GM19099 (cell line): ENCODE measurements around the gene VKORC1.

Experiments
- POLR2A ChIP-seq: IDR thresholded peaks from 3 replicates; pipeline ENCODE4 v1.6.1; 2011; ENCODE audit warnings: low read depth; ENCODE audit not compliant: insufficient read length; ENCODE audit errors: extremely low read depth

Gene VKORC1

DNA sequence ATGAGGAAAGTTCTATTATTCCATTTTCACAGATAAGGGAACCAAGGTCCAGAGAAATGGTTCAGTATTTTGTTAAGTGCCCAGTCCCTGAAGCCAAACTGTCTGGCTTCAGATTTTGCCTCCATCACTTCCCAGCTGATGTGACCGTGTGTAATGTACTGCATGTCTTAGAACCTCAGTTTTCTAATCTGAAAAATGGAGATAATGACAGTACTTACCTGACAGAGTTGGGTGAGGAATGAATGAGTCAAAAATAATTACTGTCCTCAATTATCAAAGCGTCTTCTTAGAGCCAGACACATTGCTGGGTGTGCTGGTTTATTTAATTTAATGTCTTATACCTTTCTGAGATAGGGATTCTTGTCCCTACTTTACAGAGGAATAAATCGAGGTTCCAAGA is 27.3 kb downstream of the VKORC1 start:
- no peak for TF ChIP-seq POLR2A

DNA sequence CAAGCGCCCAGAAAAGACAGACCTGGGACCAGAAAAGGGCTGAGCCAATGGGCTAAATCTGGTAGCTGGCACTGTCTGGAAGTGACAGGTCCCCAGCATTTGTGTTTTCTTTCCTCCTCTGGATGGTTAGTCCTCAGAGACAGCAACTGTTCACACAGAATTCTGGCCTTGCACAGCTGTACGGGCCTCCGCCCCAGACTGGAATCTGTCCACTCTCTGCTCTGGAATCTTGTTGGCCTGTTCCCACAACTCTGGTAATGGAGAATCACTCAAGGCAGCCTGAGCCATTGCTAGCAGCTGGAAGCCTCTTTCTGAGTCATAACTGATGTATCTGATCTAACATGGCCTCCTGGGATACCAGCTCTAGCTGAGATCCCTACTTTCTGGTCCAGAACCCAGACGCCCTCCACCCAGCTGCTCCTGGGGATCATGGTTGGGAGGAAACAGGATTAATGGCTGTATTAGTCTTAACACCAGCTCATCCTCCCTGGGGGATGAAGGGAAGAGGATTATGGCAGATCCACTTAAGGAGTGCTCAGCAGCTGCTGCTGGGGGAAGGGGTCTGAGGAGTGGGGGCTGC is 29.6 kb downstream of the VKORC1 start:
- no peak for TF ChIP-seq POLR2A

GRCh38 chr16:31063843-31064611 is 30.6 kb downstream of the VKORC1 start:
- TF ChIP-seq POLR2A = no peak

- no peak for TF ChIP-seq POLR2A
Measured at GRCh38 chr16:31063495-31063842, 31.1 kb downstream of the VKORC1 start.

DNA sequence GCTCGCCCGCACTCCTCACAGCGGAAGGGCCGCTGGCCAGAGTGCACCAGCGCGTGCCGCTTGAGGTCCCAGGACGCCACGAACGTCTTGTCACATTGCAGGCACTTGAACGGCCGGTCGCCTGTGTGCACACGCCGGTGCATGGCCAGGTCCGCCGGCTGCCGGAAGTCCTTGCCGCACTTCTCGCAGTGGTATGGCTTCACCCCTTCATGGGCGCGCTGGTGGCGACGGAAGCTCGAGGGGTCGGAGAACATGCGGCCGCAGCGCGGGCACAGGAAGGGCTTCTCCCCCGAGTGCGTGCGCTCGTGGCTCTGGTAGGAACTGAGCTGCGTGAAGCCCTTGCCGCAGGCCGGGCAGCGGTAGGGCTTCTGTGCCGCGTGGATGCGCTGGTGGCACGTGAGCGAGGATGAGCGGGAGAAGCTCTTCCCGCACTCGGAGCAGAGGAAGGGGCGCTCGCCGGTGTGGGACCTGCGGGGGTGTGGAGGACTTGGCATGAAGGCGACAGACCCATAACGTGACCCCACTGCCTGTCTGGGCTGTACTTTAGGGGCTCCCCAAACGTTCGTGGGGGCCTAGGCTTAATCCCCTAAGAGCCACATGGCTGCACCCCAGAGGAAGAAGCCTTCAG is 32.7 kb downstream of the VKORC1 start:
- no peak for TF ChIP-seq POLR2A

- no peak for TF ChIP-seq POLR2A
Measured at GRCh38 chr16:31061126-31061812, 33.3 kb downstream of the VKORC1 start.

DNA sequence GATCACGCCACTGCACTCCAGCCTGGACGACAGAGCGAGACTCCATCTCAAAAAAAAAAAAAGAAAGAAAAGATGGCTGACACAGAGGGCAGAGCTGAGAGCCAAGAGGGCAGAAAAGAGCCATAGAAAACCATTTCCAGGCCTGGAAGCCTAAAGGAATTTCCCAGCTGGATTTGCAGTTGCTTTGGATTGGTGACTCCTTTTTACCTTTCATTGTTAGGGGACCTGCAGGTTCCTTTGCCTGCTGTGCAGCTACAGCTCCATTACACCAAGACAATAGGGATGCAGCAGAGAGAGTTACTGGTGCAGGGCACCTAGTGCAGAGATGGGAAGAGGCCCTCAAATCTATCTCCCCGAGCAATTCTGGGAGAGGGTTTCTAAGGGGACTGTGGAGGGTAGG is 39.0 kb downstream of the VKORC1 start:
- no peak for TF ChIP-seq POLR2A

DNA sequence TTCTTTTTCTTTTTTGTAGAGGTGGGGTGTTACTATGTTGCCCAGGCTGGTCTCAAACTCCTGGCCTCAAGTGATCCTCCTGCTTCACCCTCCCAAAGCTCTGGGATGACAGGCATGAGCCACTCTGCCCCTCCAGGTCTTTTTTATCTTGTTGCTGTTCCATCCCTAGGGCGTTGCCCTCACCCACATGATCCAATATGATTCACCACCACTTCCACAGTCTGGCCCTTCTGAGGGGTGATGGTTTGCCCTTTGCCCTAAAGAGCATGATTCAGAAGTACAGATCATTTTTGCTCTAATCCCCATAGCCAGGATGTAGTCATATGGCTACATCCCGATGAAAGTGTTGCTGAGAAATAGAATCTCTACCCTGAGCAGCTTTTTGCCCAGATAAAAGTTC is 42.5 kb downstream of the VKORC1 start:
- TF ChIP-seq POLR2A = no peak

GRCh38 chr16:31050280-31051030 is 44.1 kb downstream of the VKORC1 start:
- no peak for TF ChIP-seq POLR2A

DNA sequence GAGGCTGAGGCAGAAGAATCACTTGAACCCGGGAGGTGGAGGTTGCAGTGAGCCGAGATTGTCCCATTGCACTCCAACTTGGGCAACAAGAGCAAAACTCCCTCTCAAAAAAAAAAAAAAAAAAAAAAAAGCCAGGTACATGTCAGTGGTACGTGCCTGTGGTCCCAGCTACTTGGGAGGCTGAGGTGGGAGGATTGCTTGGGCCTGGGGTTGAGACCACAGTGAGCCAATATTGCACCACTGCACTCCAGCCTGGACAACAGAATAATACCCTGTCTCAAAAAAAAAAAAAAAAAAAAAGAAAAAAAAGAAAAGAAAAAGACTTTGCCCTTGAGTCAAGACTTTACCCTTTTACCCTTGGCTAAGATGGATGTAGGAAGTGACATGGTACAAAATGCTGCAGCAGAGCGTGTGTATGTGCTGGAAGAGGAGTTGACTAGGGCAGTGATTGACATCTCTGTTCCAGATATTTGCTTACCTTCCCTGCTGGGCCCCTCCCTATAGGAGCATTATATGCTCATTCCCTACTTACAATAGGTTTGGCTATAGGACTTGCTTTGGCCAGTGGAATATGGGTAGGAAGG is 50.6 kb downstream of the VKORC1 start:
- no peak for TF ChIP-seq POLR2A

DNA sequence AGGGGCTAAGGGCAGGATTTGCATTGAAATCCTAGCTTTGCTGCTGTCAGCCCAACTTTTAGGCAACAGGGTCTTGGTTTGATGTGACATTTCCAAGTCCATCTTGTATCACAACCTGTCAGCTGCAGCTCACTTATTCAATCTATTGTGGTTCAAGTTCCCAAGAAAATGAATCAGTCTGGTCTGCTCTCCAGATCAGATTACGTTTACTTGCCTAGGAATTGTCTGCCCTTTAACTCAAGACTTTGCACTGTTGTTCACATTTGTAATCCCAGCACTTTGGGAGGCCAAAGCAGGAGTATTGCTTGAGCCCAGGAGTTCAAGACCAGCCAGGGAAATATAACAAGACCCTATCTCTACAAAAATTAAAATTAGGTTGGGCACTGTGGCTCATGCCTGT is 51.2 kb downstream of the VKORC1 start:
- no peak for TF ChIP-seq POLR2A

GRCh38 chr16:31042866-31043265 is 51.7 kb downstream of the VKORC1 start:
- no peak for TF ChIP-seq POLR2A
